H9 (cell line): ENCODE data around the gene PCDHGB5. TPM values are rescaled to one million over a fixed set of nuclear protein-coding genes. Genes with fewer than 3 reads are reported as not detected.

Experiments used
- DNase-seq: peaks from one replicate; pipeline ENCODE4 v3.0.0-alpha.2; 2017
- H2AFZ ChIP-seq: one replicate; pipeline ENCODE4 v1.6.1; 2013; ENCODE audit warnings: mild to moderate bottlenecking, low read length, control low read depth, moderate library complexity
- H2AK5ac ChIP-seq: 2 replicates; pipeline ENCODE4 v1.6.1; 2013; ENCODE audit warnings: low read length, control low read depth, mixed read lengths; ENCODE audit not compliant: insufficient read length
- H2BK120ac ChIP-seq: one replicate; pipeline ENCODE4 v1.6.1; 2013; ENCODE audit warnings: low read depth, mild to moderate bottlenecking, low read length, control low read depth, inconsistent platforms; ENCODE audit not compliant: poor library complexity, severe bottlenecking
- H2BK12ac ChIP-seq: 2 replicates; pipeline ENCODE4 v1.6.1; 2013; ENCODE audit warnings: low read length, control low read depth, mixed read lengths, low read depth; ENCODE audit not compliant: insufficient read length
- H2BK15ac ChIP-seq: 2 replicates; pipeline ENCODE4 v1.6.1; 2013; ENCODE audit warnings: low read depth, low read length, control low read depth
- H2BK20ac ChIP-seq: one replicate; pipeline ENCODE4 v1.6.1; 2013; ENCODE audit warnings: low read depth, mild to moderate bottlenecking, low read length, control low read depth, inconsistent platforms; ENCODE audit not compliant: poor library complexity, severe bottlenecking
- H2BK5ac ChIP-seq: 2 replicates; pipeline ENCODE4 v1.6.1; 2013; ENCODE audit warnings: low read length, control low read depth, mixed read lengths; ENCODE audit not compliant: insufficient read length
- H3K14ac ChIP-seq: 2 replicates; pipeline ENCODE4 v1.6.1; 2013; ENCODE audit warnings: low read length, control low read depth; ENCODE audit not compliant: insufficient read depth
- H3K18ac ChIP-seq: 2 replicates; pipeline ENCODE4 v1.6.1; 2013; ENCODE audit warnings: low read depth, mild to moderate bottlenecking, mixed read lengths, low read length, control low read depth; ENCODE audit not compliant: insufficient read length
- H3K23ac ChIP-seq: 2 replicates; pipeline ENCODE4 v1.6.1; 2013; ENCODE audit warnings: low read length, control low read depth, mixed read lengths, low read depth; ENCODE audit not compliant: insufficient read length
- H3K23me2 ChIP-seq: 2 replicates; pipeline ENCODE4 v1.6.1; 2013; ENCODE audit warnings: low read depth, mild to moderate bottlenecking, mixed read lengths, low read length, control low read depth; ENCODE audit not compliant: insufficient read length, poor library complexity, severe bottlenecking
- H3K27ac ChIP-seq: 2 replicates; pipeline ENCODE4 v1.5.1; 2013; ENCODE audit warnings: low read length, control low read depth, mixed read lengths, low read depth; ENCODE audit not compliant: insufficient read length
- H3K27me3 ChIP-seq: 2 replicates; pipeline ENCODE4 v1.6.1; 2013; ENCODE audit warnings: low read length, control low read depth, inconsistent platforms; ENCODE audit not compliant: insufficient read depth
- H3K4ac ChIP-seq: 2 replicates; pipeline ENCODE4 v1.6.1; 2013; ENCODE audit warnings: low read depth, mild to moderate bottlenecking, control low read depth, inconsistent platforms, low read length, moderate library complexity
- H3K4me1 ChIP-seq: 2 replicates; pipeline ENCODE4 v1.6.1; 2013; ENCODE audit warnings: low read length, control low read depth, inconsistent platforms; ENCODE audit not compliant: insufficient read depth
- H3K4me2 ChIP-seq: 2 replicates; pipeline ENCODE4 v1.6.1; 2013; ENCODE audit warnings: low read length, control low read depth, mixed read lengths; ENCODE audit not compliant: insufficient read length, insufficient read depth
- H3K56ac ChIP-seq: 2 replicates; pipeline ENCODE4 v1.6.1; 2013; ENCODE audit warnings: low read depth, mild to moderate bottlenecking, mixed read lengths, low read length, control low read depth; ENCODE audit not compliant: insufficient read length
- H3K79me1 ChIP-seq: 2 replicates; pipeline ENCODE4 v1.6.1; 2013; ENCODE audit warnings: low read depth, mild to moderate bottlenecking, moderate library complexity, low read length, control low read depth, inconsistent platforms; ENCODE audit not compliant: insufficient read depth, poor library complexity, severe bottlenecking
- H3K79me2 ChIP-seq: 2 replicates; pipeline ENCODE4 v1.6.1; 2013; ENCODE audit warnings: low read length, control low read depth, inconsistent platforms; ENCODE audit not compliant: insufficient read depth
- H3K9ac ChIP-seq: 2 replicates; pipeline ENCODE4 v1.6.1; 2013; ENCODE audit warnings: low read length, control low read depth, mixed read lengths; ENCODE audit not compliant: insufficient read length; ENCODE audit errors: extremely low read depth
- H3K9me3 ChIP-seq: one replicate; pipeline ENCODE4 v1.6.1; 2013; ENCODE audit warnings: low read depth, low read length, inconsistent platforms; ENCODE audit not compliant: control insufficient read depth
- H3T11ph ChIP-seq: one replicate; pipeline ENCODE4 v1.6.1; 2013; ENCODE audit warnings: mild to moderate bottlenecking, low read length, control low read depth, inconsistent platforms
- H4K20me1 ChIP-seq: one replicate; pipeline ENCODE4 v1.6.1; 2013; ENCODE audit not compliant: control insufficient read depth, insufficient read length, insufficient read depth
- H4K5ac ChIP-seq: 2 replicates; pipeline ENCODE4 v1.6.1; 2013; ENCODE audit warnings: low read depth, mild to moderate bottlenecking, mixed read lengths, low read length, control low read depth; ENCODE audit not compliant: insufficient read length
- H4K8ac ChIP-seq: replicated peaks from 2 replicates; pipeline ENCODE4 v1.6.1; 2013; ENCODE audit warnings: low read length, control low read depth, mixed read lengths, low read depth; ENCODE audit not compliant: insufficient read length
- H4K91ac ChIP-seq: 2 replicates; pipeline ENCODE4 v1.6.1; 2013; ENCODE audit warnings: low read depth, mild to moderate bottlenecking, moderate library complexity, mixed read lengths, low read length, control low read depth; ENCODE audit not compliant: insufficient read length
- H3K27ac Mint-ChIP-seq, 3 experiments: 2 replicates in 2 of 3; 3 replicates in 1 of 3; pipeline ENCODE4 v1.8.0; 2020 to 2021; ENCODE audit warnings: mixed read lengths in 3 of 3, mild to moderate bottlenecking in 1 of 3, moderate library complexity in 1 of 3
- H3K27me3 Mint-ChIP-seq: 2 replicates; pipeline ENCODE4 v1.8.0; 2021; ENCODE audit warnings: low read depth, mild to moderate bottlenecking, moderate library complexity, mixed read lengths
- H3K36me3 Mint-ChIP-seq, 3 experiments: 2 replicates in 2 of 3; 3 replicates in 1 of 3; pipeline ENCODE4 v1.8.0; 2020 to 2021; ENCODE audit warnings: low read depth in 3 of 3, mixed read lengths in 3 of 3; ENCODE audit not compliant: insufficient read depth in 1 of 3
- H3K4me1 Mint-ChIP-seq, 2 experiments: 2 replicates each; pipeline ENCODE4 v1.8.0; 2020; ENCODE audit warnings: mixed read lengths in 2 of 2
- H3K4me3 Mint-ChIP-seq, 2 experiments: 2 replicates in 1 of 2; 3 replicates in 1 of 2; pipeline ENCODE4 v1.8.0; 2020 to 2021; ENCODE audit warnings: mild to moderate bottlenecking in 2 of 2, mixed read lengths in 2 of 2, moderate library complexity in 1 of 2
- H3K9me3 Mint-ChIP-seq, 2 experiments: 2 replicates in 1 of 2; 3 replicates in 1 of 2; pipeline ENCODE4 v1.8.0; 2020; ENCODE audit warnings: mild to moderate bottlenecking in 2 of 2, mixed read lengths in 2 of 2, moderate library complexity in 1 of 2
- CTCF ChIP-seq: fragments of 200-600 bp; sonication (generic); conservative IDR thresholded peaks from 3 replicates; pipeline ENCODE4 v1.8.0; 2021; ENCODE audit warnings: antibody characterized with exemption, mild to moderate bottlenecking
- WGBS: extraction: QIAGEN DNeasy Blood & Tissue Kit; methylation state at CpG from one replicate; pipeline ENCODE4 v1.1.7; 2013; ENCODE audit warnings: missing lambda C conversion rate, low lambda C conversion rate, mixed read lengths; ENCODE audit not compliant: insufficient read length; ENCODE audit errors: extremely low coverage; 5-methylcytosine and 5-hydroxymethylcytosine counted together
- total RNA-seq: library from RNA; stranded (reverse); gene quantifications from 2 replicates; pipeline ENCODE4 v1.2.1, GENCODE V29; 2021

Gene PCDHGB5
- total RNA-seq, 1 experiment from 2014 or later: 3.8 TPM

- Histone ChIP-seq H3K56ac (no peak overlapping the region), H3K27me3 (no peaks in the 10 kb centered on the region), H2AK5ac (no peak overlapping the region), H2AFZ (no peak overlapping the region), H3K27ac (no peak overlapping the region), H3K23ac (no peak overlapping the region), H3K23me2 (no peaks in the 10 kb centered on the region), H3K9me3 (peaks cover 29% of the 10 kb centered on the region), H4K20me1 (no peaks in the 10 kb centered on the region), H3K4me1 (no peaks in the 10 kb centered on the region), H3K18ac (no peak overlapping the region), H4K5ac (no peak overlapping the region), H3K4me2 (no peak overlapping the region), H3K79me2 (no peaks in the 10 kb centered on the region), H3K79me1 (no peaks in the 10 kb centered on the region), H4K8ac (no peak overlapping the region), H2BK5ac (no peak overlapping the region), H3T11ph (no peak overlapping the region), H3K9ac (no peak overlapping the region), H3K14ac (no peak overlapping the region), H2BK12ac (no peak overlapping the region), H3K4ac (no peak overlapping the region), H2BK15ac (no peak overlapping the region), H2BK20ac (no peak overlapping the region), H4K91ac (no peak overlapping the region), H2BK120ac (no peak overlapping the region)
- Mint-ChIP-seq H3K27ac (no peak overlapping the region), H3K27me3 (peaks cover 3% of the 10 kb centered on the region), H3K36me3 (peaks cover 29 to 68% (median 50%) of the 10 kb centered on the region in 3 experiments), H3K4me1 (peaks cover 2 to 3% of the 10 kb centered on the region in 2 experiments; a peak in 2 of 4 replicates), H3K9me3 (peaks cover 61 to 64% of the 10 kb centered on the region in 2 experiments), H3K4me3 (no peak overlapping the region)
- DNase-seq: no peak
- WGBS: no CpG with 5 or more reads among the region's 19 CpGs
- TF ChIP-seq CTCF: no peak
Observed at GRCh38 chr5:141356950-141357349, 40.8 kb upstream of the PCDHGB5 start.
